Transverse colon (tissue), 4 donors: ENCODE data around the gene GOLT1A. TPM values are rescaled to one million over a fixed set of nuclear protein-coding genes. Genes with fewer than 3 reads are reported as not detected.

ENCODE experiments used
- DNase-seq: peaks from one replicate; pipeline ENCODE4 v3.0.0-alpha.2; 2019
- H3K27ac ChIP-seq, 4 donors: fragments of 200-600 bp; sonication (generic); 2 replicates each; pipeline ENCODE4 v1.5.1; 2016 to 2018; ENCODE audit warnings: inconsistent platforms in 4 of 4
- H3K27me3 ChIP-seq: fragments of 200-600 bp; sonication (generic); 2 replicates; pipeline ENCODE4 v1.5.1; 2017; ENCODE audit warnings: inconsistent platforms
- H3K36me3 ChIP-seq, 4 donors: fragments of 200-600 bp; sonication (generic); 2 replicates each; pipeline ENCODE4 v1.5.1; 2017 to 2019; ENCODE audit warnings: inconsistent platforms in 4 of 4
- H3K4me1 ChIP-seq, 4 donors: fragments of 200-600 bp; sonication (generic); 2 replicates each; pipeline ENCODE4 v1.5.1; 2017 to 2020; ENCODE audit warnings: inconsistent platforms in 4 of 4
- H3K4me3 ChIP-seq, 4 donors: fragments of 200-600 bp; sonication (generic); 1 replicate in 1 of 4; 2 replicates in 3 of 4; pipeline versions ENCODE4 v1.5.1 to v1.6.1; 2017 to 2019; ENCODE audit warnings: inconsistent platforms in 4 of 4
- H3K9me3 ChIP-seq, 2 donors: fragments of 200-600 bp; sonication (generic); 2 replicates each; pipeline ENCODE4 v1.5.1; 2017 to 2019; ENCODE audit warnings: inconsistent platforms in 2 of 2
- CTCF ChIP-seq, 5 experiments: fragments of 200-600 bp in 3 of 5; fragments of 450-650 bp in 2 of 5; sonication (generic) in 3 of 5; IDR thresholded peaks; 1 replicate in 2 of 5; 2 replicates in 3 of 5; pipeline ENCODE4 v1.5.1; 2016 to 2017; ENCODE audit warnings: antibody characterized with exemption in 5 of 5, inconsistent platforms in 3 of 5, mild to moderate bottlenecking in 2 of 5, moderate library complexity in 1 of 5
- EP300 ChIP-seq: sonication (generic); formaldehyde crosslinking; IDR thresholded peaks from one replicate; pipeline ENCODE4 v1.6.1; 2017; ENCODE audit warnings: antibody characterized with exemption, low read depth
- POLR2A ChIP-seq: fragments of 450-650 bp; IDR thresholded peaks from one replicate; pipeline ENCODE4 v1.6.1; 2016; ENCODE audit warnings: antibody characterized with exemption, mild to moderate bottlenecking, moderate library complexity
- POLR2AphosphoS5 ChIP-seq, 3 donors: sonication (generic); formaldehyde crosslinking; IDR thresholded peaks; one replicate each; pipeline ENCODE4 v1.6.1; 2016; ENCODE audit warnings: antibody characterized with exemption in 3 of 3
- WGBS, 2 donors: methylation state at CpG; one replicate each; pipeline ENCODE4 v1.1.5; 2018; ENCODE audit warnings: low coverage in 1 of 2; 5-methylcytosine and 5-hydroxymethylcytosine counted together
- in situ Hi-C, 4 donors: fragments of 200-750 bp; cut with MboI; loops; one replicate each; pipeline versions ENCODE4 v1.15.0 to v1.15.1; 2017; ENCODE audit warnings: low sequenced_read_pairs in 3 of 4, low pct_ligation_motif_present in 1 of 4, low pct_unique_long_range_greater_than_20kb in 1 of 4
- intact Hi-C: fragments of 100-400 bp; cut with DNase I; formaldehyde crosslinking; loops from one replicate; pipeline ENCODE4 v1.15.1; 2023; ENCODE audit warnings: low total_unique reads
- total RNA-seq, 4 donors: library from RNA; depleted of rRNA; stranded (reverse); fragments of >200 nt; gene quantifications; one replicate each; pipeline ENCODE4 v1.1.0, GENCODE V29; 2016

GOLT1A gene
- total RNA-seq, 4 donors from 2014 or later = 9.7 to 13.8 TPM; not detected in 2

GRCh38 chr1:204169858-204170257 is 43.9 kb downstream of the GOLT1A start:
- Histone ChIP-seq H3K4me1 (no peaks in the 10 kb centered on the region), H3K4me3 (no peak overlapping the region), H3K27ac (no peak overlapping the region), H3K9me3 (peaks cover 5 to 6% of the 10 kb centered on the region in 2 donors), H3K27me3 (peaks cover 8% of the 10 kb centered on the region), H3K36me3 (no peaks in the 10 kb centered on the region)
- in situ Hi-C loops = loop anchor here (5.0 to 10.0 kb wide), 2 partner anchors 192 to 195 kb away; no protein-coding TSS in a partner anchor
- DNase-seq = no peak
- TF ChIP-seq POLR2AphosphoS5 (IDR thresholded peaks at IDR 0.05) = no peak
- no peak for TF ChIP-seq POLR2A
- no peak for TF ChIP-seq CTCF (IDR thresholded peaks at IDR 0.05)
- TF ChIP-seq EP300 = no peak
- intact Hi-C loops = no loop called here
- WGBS, 2 donors = 79 to 89% methylated on average over 4 of the region's 4 CpGs

- peaks cover 5 to 6% of the 10 kb centered on the region in 2 donors for H3K9me3 ChIP-seq
These were observed 46.1 kb downstream of the GOLT1A start for GRCh38 chr1:204167730-204168129.

GRCh38 chr1:204166219-204166618 is 47.6 kb downstream of the GOLT1A start, which contains the start of gene REN:
TSS of gene REN (minus strand) at chr1:204166337. CDS start at chr1:204166293, 44 bp downstream.
- Histone ChIP-seq H3K27me3 (peaks cover 6% of the 10 kb centered on the region), H3K36me3 (no peaks in the 10 kb centered on the region), H3K27ac (no peak within 1 kb of the TSS), H3K4me3 (no peak within 1 kb of the TSS), H3K4me1 (peaks cover 0 to 5% (median 0%) of the 10 kb centered on the region in 4 donors), H3K9me3 (peaks cover 5 to 6% of the 10 kb centered on the region in 2 donors)
- WGBS, 2 donors = 49% methylated on average over 5 of the region's 5 CpGs; no CpG with 5 or more reads in 1 of the 2 donors
- TF ChIP-seq CTCF (IDR thresholded peaks at IDR 0.05) (no peak), POLR2AphosphoS5 (IDR thresholded peaks at IDR 0.05) (no peak), EP300 (no peak), POLR2A (no peak)
- in situ Hi-C loops = loop anchor here (5.0 to 10.0 kb wide), 2 partner anchors 196 to 199 kb away; no protein-coding TSS in a partner anchor
- DNase-seq = no peak
- intact Hi-C loops = no loop called here

More at GRCh38 chr1:204167730-204168129, 46.1 kb downstream of the GOLT1A start:
- TF ChIP-seq POLR2AphosphoS5 (IDR thresholded peaks at IDR 0.05) (no peak), POLR2A (no peak), CTCF (IDR thresholded peaks at IDR 0.05) (no peak), EP300 (no peak)
- intact Hi-C loops (no loop called here), in situ Hi-C loops (loop anchor here (5.0 to 10.0 kb wide), 2 partner anchors 195 to 197 kb away; no protein-coding TSS in a partner anchor)
- no peaks in the 10 kb centered on the region for H3K4me1 ChIP-seq
- WGBS, 2 donors = 90% methylated on average over 5 of the region's 5 CpGs; no CpG with 5 or more reads in 1 of the 2 donors
- H3K27ac ChIP-seq = no peak overlapping the region
- H3K4me3 ChIP-seq = no peak overlapping the region
- H3K27me3 ChIP-seq = no peaks in the 10 kb centered on the region
- H3K36me3 ChIP-seq = no peaks in the 10 kb centered on the region
- DNase-seq = no peak

- peaks cover 0 to 5% (median 0%) of the 10 kb centered on the region in 4 donors for H3K4me1 ChIP-seq
- no peaks in the 10 kb centered on the region for H3K9me3 ChIP-seq
- no peak overlapping the region for H3K27ac ChIP-seq
- H3K36me3 ChIP-seq = no peaks in the 10 kb centered on the region
- in situ Hi-C loops (loop anchor here in 2 of 4 donors (10.0 kb wide), 1 partner anchor 202 kb away; no protein-coding TSS in a partner anchor), intact Hi-C loops (loop anchor here (2.0 kb wide), 1 partner anchor 200 kb away; no protein-coding TSS in a partner anchor)
- TF ChIP-seq EP300 = no peak
- no peak for TF ChIP-seq POLR2A
- TF ChIP-seq CTCF (IDR thresholded peaks at IDR 0.05) = peak; percentile 98 to 100 (median 98)
- TF ChIP-seq POLR2AphosphoS5 (IDR thresholded peaks at IDR 0.05) = no peak
- WGBS, 2 donors = 0 to 13% methylated on average over 1 to 7 of the region's 7 CpGs
- peaks cover 11% of the 10 kb centered on the region for H3K27me3 ChIP-seq
- H3K4me3 ChIP-seq = no peak overlapping the region
- DNase-seq = peak; percentile 88
These were observed 51.2 kb downstream of the GOLT1A start for GRCh38 chr1:204162494-204163074.
